ENCODE data around the gene ADARB2.

Gene ADARB2

GRCh38 chr10:1683649-1684048 lies 53.7 kb downstream of the ADARB2 start:
- no peak for DNase-seq

- DNase-seq = no peak
Measured at GRCh38 chr10:1679821-1680650, 57.3 kb downstream of the ADARB2 start.

DNA sequence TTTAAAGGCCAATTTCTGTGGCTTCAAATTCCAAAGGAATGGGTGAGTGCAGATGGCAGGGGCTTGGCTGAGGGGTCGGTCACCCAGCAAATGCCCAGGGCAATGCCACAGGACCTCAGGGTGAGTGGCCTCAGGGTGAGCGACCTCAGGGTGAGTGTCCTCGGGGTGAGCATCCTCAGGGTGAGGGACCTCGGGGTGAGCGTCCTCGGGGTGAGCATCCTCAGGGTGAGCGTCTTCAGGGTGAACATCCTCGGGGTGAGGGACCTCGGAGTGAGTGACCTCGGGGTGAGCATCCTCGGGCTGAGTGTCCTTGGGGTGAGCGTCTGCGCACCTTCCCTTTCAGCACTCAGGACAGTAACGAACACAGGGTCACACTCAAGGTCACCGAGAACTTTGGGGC lies 59.2 kb downstream of the ADARB2 start:
- no peak for DNase-seq

GRCh38 chr10:1677307-1677939 lies 59.9 kb downstream of the ADARB2 start:
- DNase-seq = no peak

DNA sequence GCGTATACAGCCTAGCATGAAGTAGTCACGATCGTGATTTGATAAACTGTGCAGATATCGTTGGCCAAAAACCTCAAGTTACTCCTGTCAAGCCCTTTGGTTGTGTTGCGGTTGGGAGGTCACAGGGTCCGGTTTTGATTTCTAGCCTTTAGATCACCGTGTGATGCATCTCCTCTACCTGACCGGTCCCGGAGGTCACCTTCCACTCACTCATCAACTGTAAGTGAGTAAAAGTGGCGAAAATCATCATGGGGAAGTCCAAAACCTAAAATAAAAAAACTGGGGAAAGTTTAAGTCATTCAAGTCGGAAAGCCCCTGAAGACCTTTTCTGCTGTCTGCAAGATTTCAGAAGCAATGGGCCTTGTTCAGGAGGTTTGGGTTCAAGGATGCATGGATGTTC lies 62.8 kb downstream of the ADARB2 start:
- no peak for DNase-seq

- no peak for DNase-seq
Measured at GRCh38 chr10:1673568-1674345, 63.6 kb downstream of the ADARB2 start.

DNA sequence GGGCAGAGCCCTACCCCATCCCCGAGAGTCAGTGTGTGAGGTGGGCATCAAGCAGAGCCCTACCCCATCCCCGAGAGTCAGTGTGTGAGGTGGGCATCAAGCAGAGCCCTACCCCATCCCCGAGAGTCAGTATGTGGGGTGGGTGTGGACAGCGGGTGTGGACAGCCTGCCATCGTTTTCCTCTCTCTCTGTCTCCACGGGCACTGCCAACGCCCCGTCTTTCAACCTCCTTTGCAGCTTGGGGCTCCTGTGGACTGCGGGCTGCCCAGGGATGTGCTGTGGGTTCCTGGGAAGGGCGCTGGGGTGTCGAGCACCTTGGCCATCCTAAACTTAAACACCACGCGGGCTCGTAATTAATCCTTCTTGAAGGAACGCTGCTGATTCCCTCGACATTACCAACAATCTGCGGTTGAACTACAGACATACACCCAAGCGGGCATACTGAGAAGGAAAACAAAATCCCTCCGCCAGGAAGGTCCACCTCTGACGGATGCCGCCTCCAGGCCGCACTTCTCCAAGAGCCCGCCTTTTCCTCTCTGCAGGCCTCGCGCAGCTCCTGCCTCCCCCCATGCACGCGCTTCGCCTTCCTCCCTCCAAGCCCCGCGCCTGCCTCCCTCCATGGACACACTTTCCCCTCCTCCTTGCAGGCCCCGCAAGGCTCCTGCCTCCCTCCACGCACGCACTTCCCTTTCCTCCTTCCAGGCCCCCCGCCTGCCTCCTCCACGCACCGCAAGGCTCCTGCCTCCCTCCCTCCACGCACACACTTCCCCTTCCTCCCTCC lies 65.1 kb downstream of the ADARB2 start:
- DNase-seq = no peak

- DNase-seq = no peak
Measured at GRCh38 chr10:1671366-1672000, 65.8 kb downstream of the ADARB2 start.

DNA sequence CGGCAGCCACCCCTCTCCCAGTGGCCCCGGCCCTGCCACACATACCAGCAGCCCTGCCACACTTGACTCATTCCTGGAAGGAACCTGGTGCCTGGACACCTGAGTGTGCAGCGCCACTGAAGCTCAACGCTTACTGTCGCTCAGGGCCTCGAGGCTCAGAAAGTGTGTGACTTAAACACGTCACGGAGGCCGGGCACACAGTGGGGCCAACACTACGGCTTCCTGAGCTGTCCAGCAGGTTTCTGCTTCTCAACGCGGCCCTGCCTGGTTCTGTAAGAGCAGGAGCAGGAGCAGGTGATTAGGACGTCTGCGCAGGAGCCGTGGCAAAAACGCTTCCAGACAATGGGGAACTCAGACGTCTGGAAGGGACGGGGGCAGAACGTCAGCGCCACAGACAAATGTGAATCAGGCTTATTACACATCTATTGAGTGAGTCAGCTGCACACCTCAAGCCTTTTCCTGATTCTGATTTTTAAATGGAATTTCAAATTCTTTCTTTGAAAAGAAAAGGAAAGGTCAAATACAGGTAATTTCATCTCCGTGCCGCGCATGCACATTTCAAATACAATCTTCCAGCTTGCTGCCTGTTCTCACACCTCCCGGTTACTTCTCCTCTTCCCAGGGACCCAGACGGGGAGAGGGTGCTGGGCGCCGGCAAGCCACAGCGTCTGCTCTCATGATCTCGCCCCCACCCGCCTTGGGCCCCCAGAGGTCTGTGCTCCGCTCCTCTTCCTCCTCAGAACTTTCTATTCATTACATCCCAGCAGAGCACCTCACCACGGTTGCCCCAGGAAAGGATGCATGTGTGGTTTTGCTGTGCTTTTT lies 66.6 kb downstream of the ADARB2 start:
- no peak for DNase-seq

DNA sequence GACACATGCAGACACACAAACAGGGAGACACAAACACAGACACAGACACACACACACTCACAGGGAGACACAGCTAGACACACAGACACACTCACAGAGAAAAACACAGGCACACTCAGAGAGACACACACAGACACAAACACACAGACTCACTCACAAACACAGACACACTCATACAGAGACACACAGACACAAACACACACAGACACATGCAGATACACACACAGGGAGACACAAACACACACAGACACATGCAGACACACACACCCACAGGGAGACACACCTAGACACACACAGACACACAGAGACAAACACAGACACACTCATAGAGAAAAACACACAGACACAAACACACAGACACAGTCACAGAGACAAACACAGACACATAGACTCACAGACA lies 67.9 kb downstream of the ADARB2 start:
- DNase-seq = no peak

- no peak for DNase-seq
Measured at GRCh38 chr10:1668399-1668798, 68.9 kb downstream of the ADARB2 start.

DNA sequence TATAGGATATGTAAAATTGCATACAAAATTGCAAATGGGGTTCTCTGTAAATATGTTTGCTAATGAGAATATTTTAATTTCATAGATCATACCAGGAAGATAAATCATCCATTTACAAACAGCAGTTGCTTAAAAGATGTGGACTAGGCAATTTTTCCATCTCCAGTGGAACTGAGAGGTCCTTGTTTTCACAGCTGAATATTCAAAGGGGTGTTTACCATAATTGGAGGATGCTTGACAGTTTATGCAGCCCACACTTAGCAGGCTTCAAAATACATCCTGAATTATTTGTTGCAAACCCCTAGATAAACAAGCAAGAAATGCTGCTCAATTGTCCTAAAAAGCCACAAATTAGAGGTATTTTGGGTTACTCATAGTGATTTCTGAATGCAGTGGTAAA lies 69.9 kb downstream of the ADARB2 start:
- DNase-seq = no peak

DNA sequence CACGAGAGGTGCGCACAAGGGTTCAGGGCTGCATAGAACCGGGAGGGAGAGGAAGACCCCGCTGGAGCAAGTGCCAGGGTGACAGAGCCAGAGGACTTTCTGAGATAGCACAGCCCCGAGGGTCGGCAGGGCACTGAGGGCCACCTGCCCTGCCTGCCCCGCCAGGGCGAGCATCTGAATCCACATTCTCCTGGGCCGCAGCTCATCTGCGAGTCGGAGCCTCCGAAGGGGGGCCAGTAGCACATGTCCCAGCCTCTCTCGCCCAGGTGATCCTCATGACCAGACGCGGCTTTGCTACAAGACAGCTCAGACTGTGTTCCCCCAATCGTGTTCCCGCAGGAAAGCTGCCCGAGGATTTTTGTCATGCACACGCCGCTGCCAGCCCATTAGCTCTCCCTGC lies 71.2 kb downstream of the ADARB2 start:
- DNase-seq = no peak

GRCh38 chr10:1665681-1666080 lies 71.6 kb downstream of the ADARB2 start:
- DNase-seq = no peak

DNA sequence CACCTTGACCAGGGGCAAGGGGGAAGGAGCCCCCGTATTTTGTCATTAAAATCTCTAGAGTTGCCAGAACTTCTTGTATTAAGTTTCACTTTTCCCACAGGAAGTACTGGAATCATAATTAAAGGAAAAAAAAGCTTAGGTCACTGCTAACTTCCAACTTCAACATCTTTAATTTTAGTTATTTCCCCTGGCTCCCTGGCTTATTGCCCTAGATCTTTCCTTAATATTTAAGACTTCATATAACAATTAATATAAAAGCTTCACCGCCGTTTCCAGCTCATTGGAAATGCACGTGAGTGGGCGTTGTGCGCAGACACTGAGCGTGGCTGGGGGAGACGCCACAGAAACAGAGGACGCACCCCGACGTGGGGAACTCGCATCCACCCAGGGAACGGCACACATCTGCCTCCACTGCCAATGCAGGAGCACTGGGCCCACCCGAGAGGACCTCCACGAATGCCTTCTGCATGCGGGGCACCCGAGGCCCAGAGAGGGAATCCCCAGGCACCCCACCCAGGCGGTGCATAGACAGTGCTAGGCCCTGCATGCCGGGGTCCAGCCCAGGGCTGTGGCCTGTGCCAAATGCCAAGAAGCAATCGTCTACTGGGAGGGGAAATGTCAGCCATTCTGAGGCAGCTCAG lies 72.2 kb downstream of the ADARB2 start:
- no peak for DNase-seq

GRCh38 chr10:1664333-1664964 lies 72.9 kb downstream of the ADARB2 start:
- DNase-seq = no peak

- DNase-seq = no peak
Measured at GRCh38 chr10:1663226-1663625, 74.1 kb downstream of the ADARB2 start.

DNA sequence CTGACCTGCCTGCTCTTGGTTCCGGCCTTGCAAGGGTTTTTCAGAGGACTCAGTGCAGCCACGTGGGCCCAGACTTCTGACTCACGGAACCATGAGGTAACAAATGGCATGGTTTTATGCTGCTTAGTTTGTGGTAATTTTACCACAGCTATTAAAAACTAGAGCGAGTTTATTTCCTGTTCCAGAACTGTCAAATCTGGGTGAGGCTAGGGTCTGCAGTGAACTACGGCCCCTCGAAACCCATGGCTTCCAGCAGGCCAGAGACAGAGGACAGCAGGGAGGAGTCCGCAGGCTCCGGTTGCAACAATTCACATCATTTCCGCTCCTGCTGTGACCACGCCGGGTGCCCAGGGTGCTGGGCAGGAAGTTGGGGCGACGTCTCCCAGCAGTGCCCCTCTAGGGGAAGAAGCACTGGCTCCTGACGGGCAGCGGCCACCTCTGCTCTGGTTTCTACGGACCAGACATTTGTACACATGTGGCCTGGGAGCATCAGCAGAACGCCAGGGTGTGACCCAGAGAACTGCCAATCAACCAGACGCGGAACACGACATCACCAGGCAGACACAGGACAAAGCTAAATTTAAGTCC lies 74.8 kb downstream of the ADARB2 start:
- DNase-seq = no peak

GRCh38 chr10:1661859-1662437 lies 75.4 kb downstream of the ADARB2 start:
- DNase-seq = no peak

- no peak for DNase-seq
Measured at GRCh38 chr10:1661416-1661815, 75.9 kb downstream of the ADARB2 start.
